PC-9 (cell line): ENCODE results near the gene XRCC4. TPM values are rescaled to one million over a fixed set of nuclear protein-coding genes. Genes with fewer than 3 reads are reported as not detected.

Experiments used
- BruUV-seq: library from RNA; stranded (reverse); fragments of 400-500 nt; replicated peaks from 2 replicates; lab custom pipeline; 2021; lab: Mats Ljungman, UMichigan
- CTCF ChIA-PET: fragments of 300-600 bp; sonication (Branson Sonifier 250); formaldehyde crosslinking; loops from one replicate; lab custom pipeline; 2022; ENCODE audit warnings: antibody characterized with exemption; lab: Charles Lee
- POLR2A ChIA-PET: fragments of 300-600 bp; sonication (Branson Sonifier 250); formaldehyde crosslinking; loops from one replicate; lab custom pipeline; 2022; ENCODE audit warnings: antibody characterized with exemption; ENCODE audit not compliant: unreplicated experiment; lab: Charles Lee
- DNase-seq, 2 experiments: peaks; one replicate each; pipeline versions ENCODE4 v3.0.0 to v3.0.0-alpha.2; 2015 to 2022; ENCODE audit warnings: mixed read lengths in 1 of 2
- H2AFZ ChIP-seq: fragments of 200-600 bp; sonication (generic); 2 replicates; pipeline ENCODE4 v1.8.1; 2017; ENCODE audit warnings: antibody characterized with exemption
- H3F3A ChIP-seq: fragments of 200-600 bp; sonication (generic); 2 replicates; pipeline ENCODE4 v1.8.1; 2017; ENCODE audit warnings: antibody characterized with exemption, mild to moderate bottlenecking, low read depth; ENCODE audit not compliant: insufficient read depth
- H3K27ac ChIP-seq: fragments of 200-600 bp; sonication (generic); 2 replicates; pipeline ENCODE4 v1.6.1; 2016; ENCODE audit warnings: mixed run types
- H3K27me3 ChIP-seq: fragments of 200-600 bp; sonication (generic); 2 replicates; pipeline ENCODE4 v1.6.1; 2016; ENCODE audit warnings: low read depth, mixed run types; ENCODE audit not compliant: insufficient read depth
- H3K36me3 ChIP-seq: fragments of 200-600 bp; sonication (generic); 2 replicates; pipeline ENCODE4 v1.6.1; 2016; ENCODE audit warnings: low read depth, mixed run types
- H3K4me1 ChIP-seq: fragments of 200-600 bp; sonication (generic); replicated peaks from 2 replicates; pipeline ENCODE4 v1.6.1; 2016; ENCODE audit warnings: mixed run types; ENCODE audit not compliant: insufficient read depth
- H3K4me2 ChIP-seq: fragments of 200-600 bp; sonication (generic); 2 replicates; pipeline ENCODE4 v1.6.1; 2017; ENCODE audit warnings: mixed run types
- H3K4me3 ChIP-seq: fragments of 200-600 bp; sonication (generic); 2 replicates; pipeline ENCODE4 v1.6.1; 2016; ENCODE audit warnings: mixed run types
- H3K79me2 ChIP-seq: fragments of 200-600 bp; sonication (generic); 2 replicates; pipeline ENCODE4 v1.6.1; 2017; ENCODE audit warnings: low read depth, mixed run types
- H3K9me2 ChIP-seq: fragments of 200-600 bp; sonication (generic); 2 replicates; pipeline ENCODE4 v1.8.1; 2017; ENCODE audit warnings: mild to moderate bottlenecking; ENCODE audit not compliant: insufficient read depth
- H3K9me3 ChIP-seq: fragments of 200-600 bp; sonication (generic); 2 replicates; pipeline ENCODE4 v1.8.1; 2016; ENCODE audit warnings: low read depth; ENCODE audit not compliant: insufficient read depth
- H4K20me1 ChIP-seq: fragments of 200-600 bp; sonication (generic); 2 replicates; pipeline ENCODE4 v1.8.1; 2017; ENCODE audit not compliant: insufficient read depth
- EZH2 ChIP-seq: fragments of 200-600 bp; sonication (generic); IDR thresholded peaks from 2 replicates; pipeline ENCODE4 v1.8.0; 2017; ENCODE audit warnings: antibody characterized with exemption, low read depth
- intact Hi-C: fragments of 100-400 bp; cut with micrococcal nuclease; formaldehyde crosslinking; loops from one replicate; pipeline ENCODE4 v1.10.0; 2022; ENCODE audit not compliant: unreplicated experiment
- total RNA-seq: library from RNA; stranded (reverse); gene quantifications from 2 replicates; pipeline ENCODE4 v1.2.3, GENCODE V29; 2021
- TF ChIP-seq, protein P1 (sequence below): fragments of 200-600 bp; sonication (generic); conservative IDR thresholded peaks from 2 replicates; pipeline ENCODE4 v1.6.1; 2017; ENCODE audit warnings: mixed run types, antibody characterized with exemption, mild to moderate bottlenecking, moderate library complexity

The XRCC4 gene
- total RNA-seq, 1 experiment from 2014 or later: 12.2 TPM

DNA sequence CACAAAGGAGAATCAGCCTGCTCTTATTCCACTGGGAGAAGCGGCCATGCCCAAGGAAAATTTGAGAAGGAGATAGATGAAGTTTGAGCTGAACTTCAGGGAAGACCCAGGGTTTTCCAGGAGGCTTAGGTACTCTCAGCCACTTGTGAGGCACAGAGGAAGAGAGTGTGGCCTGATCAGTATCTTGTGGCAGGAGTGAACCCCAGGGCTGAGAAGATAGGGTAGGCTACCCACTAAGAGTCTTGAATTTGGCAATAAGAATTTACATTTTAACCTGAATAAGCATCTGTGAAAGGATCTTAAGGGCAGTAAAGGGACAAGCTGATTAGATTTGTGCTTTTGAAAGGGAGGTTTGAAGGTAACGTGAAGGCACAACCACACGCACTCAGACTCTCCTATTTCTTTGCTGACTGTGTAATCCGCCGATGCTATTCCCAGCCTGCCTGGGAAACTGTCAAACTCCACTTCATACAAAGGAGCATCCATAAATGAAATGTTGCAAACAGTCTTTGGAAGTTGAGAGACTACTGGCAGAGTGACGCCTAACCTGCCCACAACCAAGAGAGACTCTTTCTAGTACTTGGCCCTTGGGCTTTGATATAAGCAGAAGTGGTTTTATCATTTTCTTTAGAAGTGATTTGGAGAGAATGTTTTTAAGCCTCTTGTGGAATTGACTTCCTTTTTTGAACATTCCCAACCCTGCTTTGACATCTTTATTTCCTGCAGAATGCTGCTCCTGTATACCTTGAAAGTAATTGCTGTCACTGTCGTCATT lies 286.0 kb downstream of the XRCC4 start:
- Histone ChIP-seq H3K9me3 (no peaks in the 10 kb centered on the region), H4K20me1 (no peaks in the 10 kb centered on the region), H3K27me3 (no peaks in the 10 kb centered on the region), H3K4me2 (no peak overlapping the region), H2AFZ (no peak overlapping the region), H3K9me2 (no peaks in the 10 kb centered on the region), H3K27ac (no peak overlapping the region), H3K36me3 (no peaks in the 10 kb centered on the region), H3K79me2 (no peaks in the 10 kb centered on the region), H3F3A (no peaks in the 10 kb centered on the region), H3K4me1 (no peaks in the 10 kb centered on the region), H3K4me3 (no peak overlapping the region)
- TF ChIP-seq EZH2: no peak
- TF ChIP-seq, protein P1, sequence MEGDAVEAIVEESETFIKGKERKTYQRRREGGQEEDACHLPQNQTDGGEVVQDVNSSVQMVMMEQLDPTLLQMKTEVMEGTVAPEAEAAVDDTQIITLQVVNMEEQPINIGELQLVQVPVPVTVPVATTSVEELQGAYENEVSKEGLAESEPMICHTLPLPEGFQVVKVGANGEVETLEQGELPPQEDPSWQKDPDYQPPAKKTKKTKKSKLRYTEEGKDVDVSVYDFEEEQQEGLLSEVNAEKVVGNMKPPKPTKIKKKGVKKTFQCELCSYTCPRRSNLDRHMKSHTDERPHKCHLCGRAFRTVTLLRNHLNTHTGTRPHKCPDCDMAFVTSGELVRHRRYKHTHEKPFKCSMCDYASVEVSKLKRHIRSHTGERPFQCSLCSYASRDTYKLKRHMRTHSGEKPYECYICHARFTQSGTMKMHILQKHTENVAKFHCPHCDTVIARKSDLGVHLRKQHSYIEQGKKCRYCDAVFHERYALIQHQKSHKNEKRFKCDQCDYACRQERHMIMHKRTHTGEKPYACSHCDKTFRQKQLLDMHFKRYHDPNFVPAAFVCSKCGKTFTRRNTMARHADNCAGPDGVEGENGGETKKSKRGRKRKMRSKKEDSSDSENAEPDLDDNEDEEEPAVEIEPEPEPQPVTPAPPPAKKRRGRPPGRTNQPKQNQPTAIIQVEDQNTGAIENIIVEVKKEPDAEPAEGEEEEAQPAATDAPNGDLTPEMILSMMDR: no peak
- no peak for DNase-seq
- CTCF ChIA-PET: no interaction called here
- intact Hi-C loops: no loop called here
- BruUV-seq: no TSS peak
- POLR2A ChIA-PET: no interaction called here

DNA sequence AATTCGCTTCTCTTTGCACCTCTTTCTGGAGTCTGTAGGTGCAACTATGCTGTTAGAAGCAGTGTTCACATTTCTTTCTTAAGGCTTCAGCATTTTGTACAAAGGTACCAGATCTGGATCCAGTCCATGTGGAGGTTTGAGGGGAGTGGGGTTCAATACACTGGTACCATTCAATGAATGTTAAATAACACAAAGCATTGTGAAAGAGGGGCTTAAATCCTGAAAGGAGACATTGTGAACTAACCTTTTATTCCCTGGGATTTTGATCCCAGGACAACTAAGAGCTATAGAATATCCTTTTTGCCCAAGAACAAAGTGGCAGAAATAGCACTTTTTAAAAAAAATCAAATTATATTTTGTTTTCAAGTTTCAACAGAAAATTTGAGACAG lies 286.5 kb downstream of the XRCC4 start:
- Histone ChIP-seq H2AFZ (no peak overlapping the region), H3F3A (no peaks in the 10 kb centered on the region), H3K4me1 (no peaks in the 10 kb centered on the region), H3K36me3 (no peaks in the 10 kb centered on the region), H3K4me2 (no peak overlapping the region), H3K4me3 (no peak overlapping the region), H3K27ac (no peak overlapping the region), H3K9me3 (0 out of 2 replicates have a peak, but pooled peaks cover 3% of the 10 kb centered on the region), H4K20me1 (no peaks in the 10 kb centered on the region), H3K79me2 (no peaks in the 10 kb centered on the region), H3K27me3 (no peaks in the 10 kb centered on the region), H3K9me2 (no peaks in the 10 kb centered on the region)
- BruUV-seq: no TSS peak
- ChIA-PET POLR2A (no interaction called here), CTCF (no interaction called here)
- no peak for DNase-seq
- TF ChIP-seq, protein P1: no peak
- no peak for TF ChIP-seq EZH2
- intact Hi-C loops: no loop called here

DNA sequence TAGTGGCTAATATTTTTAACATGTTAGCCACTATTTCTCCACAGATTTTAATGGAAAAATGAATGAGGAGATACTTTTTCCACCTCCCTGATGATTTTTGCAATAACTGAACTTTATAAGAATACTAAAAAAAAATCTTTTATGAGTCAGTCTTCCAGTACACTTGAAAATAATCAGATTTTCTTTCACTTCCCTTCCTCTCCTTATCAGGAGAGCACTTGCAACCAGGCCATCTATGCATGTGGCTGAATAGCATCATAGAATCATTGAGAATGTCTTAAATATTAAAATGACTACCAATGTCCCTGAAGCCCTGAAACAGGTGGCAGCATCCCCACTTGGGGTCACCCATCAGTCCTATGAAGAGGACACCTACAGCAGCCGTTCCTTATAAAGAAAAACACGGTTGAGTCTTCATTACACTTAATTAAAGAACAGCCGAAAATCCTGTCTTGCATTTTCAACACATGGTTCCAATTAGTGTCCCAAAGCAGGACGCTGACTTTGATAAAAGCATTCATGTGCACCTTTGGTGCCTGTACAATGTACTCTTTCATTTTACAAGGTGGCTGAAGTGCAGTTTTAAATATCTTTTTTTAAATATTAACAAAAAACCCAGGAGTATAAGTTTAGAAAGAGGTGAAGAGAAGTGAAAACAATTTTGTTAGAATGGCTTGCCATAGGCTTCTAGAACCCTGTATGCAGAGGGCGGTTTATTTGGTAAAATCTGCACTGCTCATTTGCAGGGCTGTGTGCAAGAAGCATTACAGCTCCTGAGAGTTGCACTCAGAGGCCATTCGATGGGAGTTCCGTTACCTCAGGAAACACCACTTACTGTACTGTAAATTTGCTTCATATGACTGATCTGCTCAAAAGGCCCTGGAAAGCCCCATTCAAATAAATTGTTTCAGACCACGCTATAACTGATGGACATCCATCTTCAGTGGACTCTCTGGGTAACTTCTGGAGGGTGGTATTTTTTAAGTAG lies 287.3 kb downstream of the XRCC4 start:
- TF ChIP-seq, protein P1: no peak
- no peak for TF ChIP-seq EZH2
- Histone ChIP-seq H2AFZ (no peak overlapping the region), H3K27ac (no peak overlapping the region), H3K4me2 (no peak overlapping the region), H3K4me1 (no peaks in the 10 kb centered on the region), H4K20me1 (no peaks in the 10 kb centered on the region), H3K9me3 (0 out of 2 replicates have a peak, but pooled peaks cover 3% of the 10 kb centered on the region), H3K27me3 (no peaks in the 10 kb centered on the region), H3K79me2 (no peaks in the 10 kb centered on the region), H3K36me3 (no peaks in the 10 kb centered on the region), H3F3A (no peaks in the 10 kb centered on the region), H3K4me3 (no peak overlapping the region), H3K9me2 (no peaks in the 10 kb centered on the region)
- no peak for DNase-seq
- ChIA-PET POLR2A (no interaction called here), CTCF (no interaction called here)
- no TSS peak for BruUV-seq
- intact Hi-C loops: no loop called here
